Activated CD8-positive, alpha-beta memory T cell treated with anti-CD3 and anti-CD28 coated beads, Interleukin-2, amount 10 ng/mL, durations not matched to agents 7 days and 5 days (primary cell): Measurements from ENCODE around the gene SGPP1. TPM values are rescaled to one million over a fixed set of nuclear protein-coding genes. Genes with fewer than 3 reads are reported as not detected.
A peak's percentile ranks its signal among the peaks of the same experiment; 100 is the strongest.
"Not testable (repeated sequence)": the region's sequence is repeated elsewhere in the genome, so short reads cannot be mapped to it uniquely, and the experiment has no call there.

Experiments used
- ATAC-seq: fragments of 150-1000 bp; cut with Tn5 transposase; one replicate; pipeline ENCODE4 v1.10.0; 2021; ENCODE audit warnings: moderate library complexity
- CTCF ChIA-PET: fragments of 350-600 bp; sonication (Branson Sonifier 250); formaldehyde crosslinking; loops from one replicate; lab custom pipeline; 2021; ENCODE audit warnings: antibody characterized with exemption; lab: Charles Lee
- DNase-seq: peaks from one replicate; pipeline ENCODE4 v3.0.0-alpha.2; 2020
- H3K27ac Mint-ChIP-seq: one replicate; pipeline ENCODE4 v1.8.0; 2021; ENCODE audit warnings: mild to moderate bottlenecking, mixed read lengths
- H3K27me3 Mint-ChIP-seq: one replicate; pipeline ENCODE4 v1.8.0; 2021; ENCODE audit warnings: mixed read lengths
- H3K36me3 Mint-ChIP-seq: one replicate; pipeline ENCODE4 v1.8.0; 2021; ENCODE audit warnings: mild to moderate bottlenecking, mixed read lengths
- H3K4me1 Mint-ChIP-seq: one replicate; pipeline ENCODE4 v1.8.0; 2021; ENCODE audit warnings: mixed read lengths
- H3K4me3 Mint-ChIP-seq: one replicate; pipeline ENCODE4 v1.8.0; 2021; ENCODE audit warnings: mild to moderate bottlenecking, moderate library complexity, mixed read lengths
- H3K9me3 Mint-ChIP-seq: one replicate; pipeline ENCODE4 v1.8.0; 2022; ENCODE audit warnings: low read depth, mixed read lengths
- total RNA-seq, 2 experiments: library from RNA; stranded (reverse); gene quantifications; one replicate each; pipeline ENCODE4 v1.2.3, GENCODE V29; 2021

SGPP1 gene
- total RNA-seq, 2 experiments from 2014 or later, result 16.5 to 17.4 TPM

DNA sequence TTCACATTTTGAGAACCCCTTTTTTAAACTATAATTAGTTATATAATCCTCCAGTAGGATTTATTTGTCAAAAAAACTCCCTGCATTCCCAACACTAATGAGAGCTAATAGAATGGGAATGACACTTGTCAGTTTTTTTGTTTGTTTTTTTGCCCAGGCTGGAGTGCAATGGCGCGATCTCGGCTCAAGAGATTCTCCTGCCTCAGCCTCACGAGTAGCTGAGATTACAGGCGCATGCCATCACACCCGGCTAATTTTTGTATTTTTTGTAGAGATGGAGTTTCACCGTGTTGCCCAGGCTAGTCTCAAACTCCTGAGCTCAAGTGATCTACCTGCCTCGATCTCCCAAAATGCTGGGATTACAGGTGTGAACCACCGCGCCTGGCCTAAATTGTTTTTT lies 66.0 kb downstream of the SGPP1 start:
- H3K9me3 Mint-ChIP-seq, H3K27ac Mint-ChIP-seq, CTCF ChIA-PET, H3K27me3 Mint-ChIP-seq, DNase-seq, ATAC-seq, H3K36me3 Mint-ChIP-seq, H3K4me1 Mint-ChIP-seq, H3K4me3 Mint-ChIP-seq: not testable (repeated sequence)

DNA sequence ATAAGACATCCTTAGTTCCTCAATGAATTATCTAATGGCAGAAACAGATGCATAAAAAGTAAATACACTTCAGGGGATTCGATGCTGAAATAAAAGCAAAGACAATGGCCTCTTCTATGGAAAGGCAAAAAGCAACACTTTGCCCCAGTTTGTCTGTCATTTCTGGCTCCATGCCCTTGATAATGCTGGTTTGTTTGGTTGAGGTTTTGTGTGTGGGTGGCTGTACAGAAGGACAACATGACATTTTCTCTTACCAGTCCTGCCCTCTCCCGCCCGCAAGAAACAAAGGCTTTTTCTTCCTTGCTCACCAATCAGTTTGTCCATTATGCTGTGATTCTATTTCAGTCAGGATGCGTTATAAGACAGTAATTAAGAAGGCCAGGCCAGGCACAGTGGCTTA lies 68.1 kb downstream of the SGPP1 start:
- no peak overlapping the region for H3K4me3 Mint-ChIP-seq
- no peak for DNase-seq
- H3K36me3 Mint-ChIP-seq, result peaks cover 2% of the 10 kb centered on the region
- no peak for ATAC-seq
- CTCF ChIA-PET, result no interaction called here
- no peaks in the 10 kb centered on the region for H3K9me3 Mint-ChIP-seq
- no peaks in the 10 kb centered on the region for H3K27me3 Mint-ChIP-seq
- H3K27ac Mint-ChIP-seq, result no peak overlapping the region
- no peaks in the 10 kb centered on the region for H3K4me1 Mint-ChIP-seq

DNA sequence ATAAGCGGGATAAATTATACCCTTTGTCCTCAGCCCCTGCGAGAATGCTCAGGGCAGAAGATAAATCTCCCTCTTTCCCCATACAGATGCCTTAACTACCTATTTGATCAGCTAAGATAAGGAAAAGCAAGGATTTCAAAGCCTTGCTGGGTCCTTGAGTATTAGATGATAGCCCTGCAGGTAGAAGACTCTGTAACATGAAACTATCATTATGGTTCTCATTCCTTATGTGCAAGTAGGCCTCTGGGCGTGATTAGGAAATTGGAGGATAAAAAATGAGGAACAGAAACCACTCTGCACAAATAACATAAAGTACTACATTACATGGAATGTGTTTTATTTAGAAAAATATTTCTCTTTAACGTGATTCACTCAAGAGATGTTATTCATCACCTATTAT lies 71.7 kb downstream of the SGPP1 start:
- H3K27me3 Mint-ChIP-seq, result no peaks in the 10 kb centered on the region
- ATAC-seq, result no peak
- CTCF ChIA-PET, result interaction anchor here (1.1 kb wide), 1 partner anchor 267 kb away, joined by 3 read pairs; no protein-coding TSS in a partner anchor
- H3K4me3 Mint-ChIP-seq, result no peak overlapping the region
- no peaks in the 10 kb centered on the region for H3K9me3 Mint-ChIP-seq
- H3K4me1 Mint-ChIP-seq, result peaks cover 5% of the 10 kb centered on the region
- H3K27ac Mint-ChIP-seq, result no peak overlapping the region
- DNase-seq, result no peak
- H3K36me3 Mint-ChIP-seq, result peaks cover 4% of the 10 kb centered on the region

- peaks cover 16% of the 10 kb centered on the region for H3K4me1 Mint-ChIP-seq
- DNase-seq (no peak), ATAC-seq (no peak)
- no peak overlapping the region for H3K4me3 Mint-ChIP-seq
- no peaks in the 10 kb centered on the region for H3K9me3 Mint-ChIP-seq
- no peaks in the 10 kb centered on the region for H3K27me3 Mint-ChIP-seq
- H3K27ac Mint-ChIP-seq, result no peak overlapping the region
- peaks cover 6% of the 10 kb centered on the region for H3K36me3 Mint-ChIP-seq
- CTCF ChIA-PET, result interaction anchor here (0.7 to 1.6 kb wide), 2 partner anchors 8 to 12 kb away, joined by 4 to 6 read pairs; no protein-coding TSS in a partner anchor
Measured at GRCh38 chr14:63654936-63655335, 72.9 kb downstream of the SGPP1 start.

DNA sequence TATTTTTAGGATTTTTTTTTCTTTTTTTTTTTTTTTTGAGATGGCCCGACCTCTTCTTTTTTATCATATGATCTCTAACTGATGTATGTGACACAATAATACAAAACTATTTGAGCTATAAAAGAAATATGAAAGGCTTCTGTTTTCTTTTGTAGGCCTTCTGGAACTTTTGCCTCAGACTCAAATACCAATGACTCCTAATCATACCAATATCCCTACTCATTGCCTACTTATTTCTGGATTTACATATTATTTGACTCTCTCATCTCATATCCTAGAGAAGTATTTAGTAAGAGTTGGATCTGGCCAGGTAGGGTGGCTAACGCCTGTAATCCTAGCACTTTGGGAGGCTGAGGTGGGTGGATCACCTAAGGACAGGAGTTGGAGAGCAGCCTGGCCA lies 73.5 kb downstream of the SGPP1 start:
- Mint-ChIP-seq H3K27me3 (no peaks in the 10 kb centered on the region), H3K4me1 (peaks cover 20% of the 10 kb centered on the region), H3K4me3 (no peak overlapping the region), H3K9me3 (no peaks in the 10 kb centered on the region), H3K36me3 (peaks cover 4% of the 10 kb centered on the region), H3K27ac (no peak overlapping the region)
- DNase-seq, result no peak
- CTCF ChIA-PET, result interaction anchor here (0.7 to 1.6 kb wide), 3 partner anchors 8 to 143 kb away, joined by 3 to 6 read pairs (median 4); no protein-coding TSS in a partner anchor
- ATAC-seq, result no peak

- no peak overlapping the region for H3K27ac Mint-ChIP-seq
Measured at GRCh38 chr14:63652406-63652805, 75.5 kb downstream of the SGPP1 start.

GRCh38 chr14:63650256-63650952 lies 77.5 kb downstream of the SGPP1 start:
- no peaks in the 10 kb centered on the region for H3K9me3 Mint-ChIP-seq
- H3K4me1 Mint-ChIP-seq, result peaks cover 24% of the 10 kb centered on the region
- DNase-seq (peak; percentile 71), ATAC-seq (peak; percentile 79)
- CTCF ChIA-PET, result interaction anchor here (1.0 to 1.7 kb wide), 3 partner anchors 9 to 109 kb away, joined by 3 to 12 read pairs (median 8); partner anchors contain the start of gene WDR89
- H3K27ac Mint-ChIP-seq, result peak overlapping the region; percentile 88
- no peak overlapping the region for H3K4me3 Mint-ChIP-seq
- H3K36me3 Mint-ChIP-seq, result peaks cover 4% of the 10 kb centered on the region
- H3K27me3 Mint-ChIP-seq, result no peaks in the 10 kb centered on the region

More at GRCh38 chr14:63652406-63652805, 75.5 kb downstream of the SGPP1 start:
- peaks cover 4% of the 10 kb centered on the region for H3K36me3 Mint-ChIP-seq
- CTCF ChIA-PET, result interaction anchor here (2.0 kb wide), 1 partner anchor 10 kb away, joined by 10 read pairs; the partner anchor contains the start of gene WDR89
- no peak for ATAC-seq
- no peaks in the 10 kb centered on the region for H3K9me3 Mint-ChIP-seq
- no peaks in the 10 kb centered on the region for H3K27me3 Mint-ChIP-seq
- no peak overlapping the region for H3K4me3 Mint-ChIP-seq
- no peak for DNase-seq
- peaks cover 24% of the 10 kb centered on the region for H3K4me1 Mint-ChIP-seq

- H3K4me1 Mint-ChIP-seq, result peaks cover 27% of the 10 kb centered on the region
- no peak for DNase-seq
- CTCF ChIA-PET, result interaction anchor here (1.3 kb wide), 1 partner anchor 122 kb away, joined by 4 read pairs; no protein-coding TSS in a partner anchor
- no peaks in the 10 kb centered on the region for H3K9me3 Mint-ChIP-seq
- no peak overlapping the region for H3K4me3 Mint-ChIP-seq
- H3K27me3 Mint-ChIP-seq, result no peaks in the 10 kb centered on the region
- H3K36me3 Mint-ChIP-seq, result peaks cover 1% of the 10 kb centered on the region
- H3K27ac Mint-ChIP-seq, result no peak overlapping the region
- ATAC-seq, result no peak
Measured at GRCh38 chr14:63647696-63648410, 80.0 kb downstream of the SGPP1 start.

DNA sequence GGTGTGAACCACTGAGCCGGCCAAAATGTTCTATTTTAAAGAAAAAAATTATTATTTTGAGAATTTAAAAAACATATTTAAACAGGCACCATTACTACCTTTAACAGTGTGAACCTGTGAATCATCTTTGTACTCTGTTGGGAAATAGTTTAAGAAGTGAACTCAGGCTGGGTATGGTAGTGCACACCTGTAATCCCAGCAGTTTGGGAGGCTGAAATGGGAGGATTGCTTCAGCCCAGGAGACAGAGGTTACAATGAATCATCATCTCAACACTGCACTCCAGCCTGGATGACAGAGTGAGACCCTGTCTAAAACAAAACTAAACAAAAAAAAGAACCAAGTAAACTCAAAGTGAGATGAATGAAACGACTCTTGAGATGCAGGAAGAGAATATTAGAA lies 83.1 kb downstream of the SGPP1 start:
- ATAC-seq (no peak), DNase-seq (no peak)
- H3K4me1 Mint-ChIP-seq, result peaks cover 17% of the 10 kb centered on the region
- H3K9me3 Mint-ChIP-seq, result no peaks in the 10 kb centered on the region
- H3K27ac Mint-ChIP-seq, result peak overlapping the region; percentile 28
- H3K4me3 Mint-ChIP-seq, result no peak overlapping the region
- H3K27me3 Mint-ChIP-seq, result no peaks in the 10 kb centered on the region
- H3K36me3 Mint-ChIP-seq, result peaks cover 3% of the 10 kb centered on the region
- CTCF ChIA-PET, result no interaction called here

DNA sequence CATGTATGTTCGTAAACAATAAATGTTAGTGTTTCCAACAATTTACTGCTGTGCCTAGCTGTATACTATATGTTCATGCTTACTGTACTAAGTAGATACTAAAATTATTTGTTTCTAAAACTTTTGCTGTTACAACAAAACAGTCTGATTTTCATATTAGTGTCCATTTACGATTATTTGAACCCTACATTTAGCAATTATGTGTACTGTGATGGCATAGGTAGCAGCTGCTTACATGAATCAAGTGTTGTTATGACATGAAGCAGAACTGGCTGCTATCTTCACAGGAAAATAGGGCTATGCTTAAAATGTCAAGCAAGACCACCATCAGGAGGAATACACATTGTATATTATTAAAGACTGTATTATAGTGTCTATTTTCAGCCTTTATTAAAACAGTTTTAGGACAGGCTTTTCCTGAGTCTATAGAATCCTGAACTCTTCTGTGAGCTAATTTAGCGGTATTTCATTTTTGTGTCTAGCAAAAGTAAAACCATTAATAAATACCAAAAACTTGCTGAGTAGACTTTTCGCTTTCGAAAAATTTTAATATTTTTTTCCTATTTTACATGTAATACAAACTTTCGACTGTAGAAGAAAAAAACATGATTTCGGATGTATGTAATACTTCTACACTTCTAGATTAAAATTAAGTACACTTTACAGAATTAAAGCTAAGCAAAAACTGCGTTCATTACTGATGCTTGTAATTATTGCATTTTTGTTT lies 85.0 kb downstream of the SGPP1 start:
- peaks cover 15% of the 10 kb centered on the region for H3K36me3 Mint-ChIP-seq
- CTCF ChIA-PET, result interaction anchor here (0.6 to 3.3 kb wide), 7 partner anchors 8 to 254 kb away, joined by 3 to 16 read pairs (median 9); no protein-coding TSS in a partner anchor
- peaks cover 28% of the 10 kb centered on the region for H3K4me1 Mint-ChIP-seq
- peak overlapping the region; percentile 93 for H3K27ac Mint-ChIP-seq
- peak overlapping the region; percentile 85 for H3K4me3 Mint-ChIP-seq
- ATAC-seq (no peak), DNase-seq (no peak)
- no peaks in the 10 kb centered on the region for H3K27me3 Mint-ChIP-seq
- H3K9me3 Mint-ChIP-seq, result no peaks in the 10 kb centered on the region

- Mint-ChIP-seq H3K27me3 (no peaks in the 10 kb centered on the region), H3K36me3 (peaks cover 20% of the 10 kb centered on the region), H3K4me3 (peak overlapping the region; percentile 85), H3K27ac (peak overlapping the region; percentile 93), H3K4me1 (peaks cover 31% of the 10 kb centered on the region), H3K9me3 (no peaks in the 10 kb centered on the region)
- DNase-seq, result peak; percentile 92
- ATAC-seq, result peak; percentile 70
- CTCF ChIA-PET, result interaction anchor here (0.9 to 3.3 kb wide), 11 partner anchors 8 to 253 kb away, joined by 3 to 16 read pairs (median 6); partner anchors contain the start of gene SYNE2
Measured at GRCh38 chr14:63642229-63642611, 85.6 kb downstream of the SGPP1 start.

DNA sequence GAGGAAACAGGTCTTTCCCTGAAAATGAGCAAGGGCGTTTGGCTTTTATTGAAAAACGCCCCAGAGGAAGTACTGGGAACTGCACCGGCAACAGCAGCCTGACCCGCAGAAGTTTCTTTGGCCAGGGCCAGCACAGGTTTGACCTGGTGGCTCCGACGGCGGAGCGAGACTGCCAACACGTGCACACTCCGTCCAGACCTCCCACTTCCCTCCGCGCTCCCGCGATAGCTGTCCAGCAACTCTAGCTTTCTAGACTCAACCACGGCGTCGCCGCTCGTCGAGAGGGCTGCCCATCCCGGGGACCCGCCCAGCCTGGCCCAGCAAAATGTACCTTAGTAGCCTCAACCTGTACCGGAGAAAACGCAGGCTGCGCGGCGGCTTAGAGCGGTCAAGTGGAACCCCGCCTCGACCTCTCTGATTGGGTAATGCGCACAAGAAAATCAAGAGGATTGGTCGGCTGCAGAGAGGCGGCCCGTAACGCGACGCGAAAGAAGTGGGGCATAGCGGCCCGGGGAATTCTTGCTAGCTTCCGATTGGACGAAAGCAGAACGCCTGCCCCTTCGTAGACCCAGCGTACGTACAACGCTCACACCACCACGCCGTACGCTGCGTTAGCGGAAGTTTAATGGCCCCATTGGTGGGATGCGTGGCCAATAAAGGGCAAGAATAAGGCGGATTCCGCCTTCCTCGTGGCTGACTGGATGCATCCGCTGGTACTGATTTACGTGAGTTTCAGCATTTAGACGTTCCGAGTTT lies 86.2 kb downstream of the SGPP1 start, which contains the start of gene WDR89:
TSS of gene WDR89 (minus strand) at position 399 of the 756 bp plus-strand sequence. CDS start 41,929 bp downstream, outside the sequence.
- Mint-ChIP-seq H3K36me3 (peaks cover 26% of the 10 kb centered on the region), H3K27me3 (no peaks in the 10 kb centered on the region), H3K27ac (peak within 1 kb of the TSS; percentile 93), H3K4me3 (peak within 1 kb of the TSS; percentile 85), H3K4me1 (peaks cover 36% of the 10 kb centered on the region), H3K9me3 (peaks cover 3% of the 10 kb centered on the region)
- DNase-seq (peak; percentile 99), ATAC-seq (peak; percentile 93)
- CTCF ChIA-PET, result interaction anchor here (0.7 to 3.3 kb wide), 13 partner anchors 9 to 258 kb away, joined by 3 to 16 read pairs (median 4); partner anchors contain the start of gene SYNE2
